ENCODE measurements around the gene AIDA.

DNA sequence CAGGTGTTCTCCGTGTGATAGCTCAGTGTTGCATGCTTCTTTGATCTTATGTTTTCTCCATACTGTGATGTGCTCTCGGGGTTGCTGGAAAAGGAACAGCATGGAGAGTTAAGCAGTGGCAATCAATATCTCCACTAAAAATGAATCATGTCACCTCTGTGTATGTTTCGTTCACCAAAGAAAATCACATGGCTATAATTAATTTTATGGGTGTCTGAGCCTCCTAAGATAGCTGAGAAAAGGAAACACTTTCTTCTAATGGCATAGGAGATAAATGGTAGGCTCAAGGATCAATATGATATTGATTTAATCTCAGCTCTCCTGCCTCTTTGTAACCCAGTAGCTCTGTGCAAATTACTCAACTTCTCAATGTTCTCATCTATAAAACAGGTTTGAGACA lies 39.0 kb upstream of the AIDA start:
- TF ChIP-seq, protein P1, sequence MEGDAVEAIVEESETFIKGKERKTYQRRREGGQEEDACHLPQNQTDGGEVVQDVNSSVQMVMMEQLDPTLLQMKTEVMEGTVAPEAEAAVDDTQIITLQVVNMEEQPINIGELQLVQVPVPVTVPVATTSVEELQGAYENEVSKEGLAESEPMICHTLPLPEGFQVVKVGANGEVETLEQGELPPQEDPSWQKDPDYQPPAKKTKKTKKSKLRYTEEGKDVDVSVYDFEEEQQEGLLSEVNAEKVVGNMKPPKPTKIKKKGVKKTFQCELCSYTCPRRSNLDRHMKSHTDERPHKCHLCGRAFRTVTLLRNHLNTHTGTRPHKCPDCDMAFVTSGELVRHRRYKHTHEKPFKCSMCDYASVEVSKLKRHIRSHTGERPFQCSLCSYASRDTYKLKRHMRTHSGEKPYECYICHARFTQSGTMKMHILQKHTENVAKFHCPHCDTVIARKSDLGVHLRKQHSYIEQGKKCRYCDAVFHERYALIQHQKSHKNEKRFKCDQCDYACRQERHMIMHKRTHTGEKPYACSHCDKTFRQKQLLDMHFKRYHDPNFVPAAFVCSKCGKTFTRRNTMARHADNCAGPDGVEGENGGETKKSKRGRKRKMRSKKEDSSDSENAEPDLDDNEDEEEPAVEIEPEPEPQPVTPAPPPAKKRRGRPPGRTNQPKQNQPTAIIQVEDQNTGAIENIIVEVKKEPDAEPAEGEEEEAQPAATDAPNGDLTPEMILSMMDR (IDR thresholded peaks at IDR 0.05): no peak
- no peak for TF ChIP-seq POLR2A (IDR thresholded peaks at IDR 0.05)
- TF ChIP-seq POLR2AphosphoS5 (IDR thresholded peaks at IDR 0.05): no peak
